RWPE2 (cell line): ENCODE data around the gene SOS1.
"Not testable (repeated sequence)": the region's sequence is repeated elsewhere in the genome, so short reads cannot be mapped to it uniquely, and the experiment has no call there.

Source experiments
- ATAC-seq: fragments of 200-7000 bp; cut with Tn5 transposase; 3 replicates; pipeline ENCODE4 v1.9.1; 2021; ENCODE audit warnings: low read depth
- DNase-seq: peaks from one replicate; pipeline ENCODE4 v3.0.0-alpha.2; 2020; ENCODE audit warnings: low spot score
- H3K27ac ChIP-seq: fragments of 450-650 bp; 2 replicates; pipeline ENCODE4 v1.5.1; 2017; ENCODE audit warnings: mild to moderate bottlenecking; ENCODE audit not compliant: poor library complexity, severe bottlenecking
- H3K27me3 ChIP-seq: fragments of 250-450 bp; sonication (Bioruptor Pico); 2 replicates; pipeline ENCODE4 v1.5.1; 2021; ENCODE audit warnings: mild to moderate bottlenecking, moderate library complexity; ENCODE audit not compliant: insufficient read depth, poor library complexity, severe bottlenecking
- H3K36me3 ChIP-seq: fragments of 250-450 bp; sonication (Bioruptor Pico); 2 replicates; pipeline ENCODE4 v1.5.1; 2020; ENCODE audit warnings: low read depth, mild to moderate bottlenecking, moderate library complexity
- H3K4me1 ChIP-seq: fragments of 250-450 bp; sonication (Bioruptor Pico); 2 replicates; pipeline ENCODE4 v1.5.1; 2021; ENCODE audit warnings: mild to moderate bottlenecking, moderate library complexity; ENCODE audit not compliant: insufficient read depth, poor library complexity, severe bottlenecking
- H3K4me3 ChIP-seq: fragments of 250-450 bp; sonication (Bioruptor Pico); 2 replicates; pipeline ENCODE4 v1.5.1; 2021; ENCODE audit warnings: mild to moderate bottlenecking, moderate library complexity; ENCODE audit not compliant: severe bottlenecking
- H3K9me3 ChIP-seq: fragments of 250-450 bp; sonication (Bioruptor Pico); 2 replicates; pipeline ENCODE4 v1.5.1; 2021; ENCODE audit warnings: mild to moderate bottlenecking, moderate library complexity; ENCODE audit not compliant: severe bottlenecking
- TF ChIP-seq, protein P1 (sequence below): fragments of 450-650 bp; IDR thresholded peaks from one replicate; pipeline ENCODE4 v1.5.1; 2017; ENCODE audit warnings: mild to moderate bottlenecking, moderate library complexity; ENCODE audit not compliant: poor library complexity, severe bottlenecking

The SOS1 gene

DNA sequence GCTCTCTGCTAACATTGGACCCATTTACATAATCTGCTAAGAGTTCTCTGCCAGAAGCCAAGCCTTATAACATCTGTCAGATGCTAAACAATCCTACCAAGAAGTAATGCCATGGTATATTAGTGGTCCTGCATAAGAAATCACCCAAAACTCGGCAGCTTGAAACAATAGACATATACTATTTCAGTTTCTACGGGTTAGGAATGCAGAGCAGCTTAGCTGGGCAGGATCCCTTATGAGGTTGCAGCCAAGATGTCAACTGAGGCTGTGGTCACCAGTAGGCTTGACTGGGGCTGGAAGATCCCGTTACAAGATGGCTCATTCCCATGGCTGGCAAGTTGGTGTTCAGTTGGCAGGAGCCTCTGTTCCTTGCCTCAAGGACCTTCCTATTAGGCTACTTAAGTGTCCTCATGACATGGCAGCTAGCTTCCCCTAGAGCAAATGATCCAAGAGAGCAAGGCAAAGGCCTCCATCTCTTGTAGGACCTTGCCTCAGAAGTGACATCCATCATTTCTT, 25.1 kb upstream of the SOS1 start:
- Histone ChIP-seq H3K4me1 (no peaks in the 10 kb centered on the region), H3K9me3 (no peaks in the 10 kb centered on the region), H3K27ac (no peak overlapping the region), H3K36me3 (no peaks in the 10 kb centered on the region), H3K4me3 (no peak overlapping the region), H3K27me3 (no peaks in the 10 kb centered on the region)
- ATAC-seq, result no peak
- TF ChIP-seq, protein P1, sequence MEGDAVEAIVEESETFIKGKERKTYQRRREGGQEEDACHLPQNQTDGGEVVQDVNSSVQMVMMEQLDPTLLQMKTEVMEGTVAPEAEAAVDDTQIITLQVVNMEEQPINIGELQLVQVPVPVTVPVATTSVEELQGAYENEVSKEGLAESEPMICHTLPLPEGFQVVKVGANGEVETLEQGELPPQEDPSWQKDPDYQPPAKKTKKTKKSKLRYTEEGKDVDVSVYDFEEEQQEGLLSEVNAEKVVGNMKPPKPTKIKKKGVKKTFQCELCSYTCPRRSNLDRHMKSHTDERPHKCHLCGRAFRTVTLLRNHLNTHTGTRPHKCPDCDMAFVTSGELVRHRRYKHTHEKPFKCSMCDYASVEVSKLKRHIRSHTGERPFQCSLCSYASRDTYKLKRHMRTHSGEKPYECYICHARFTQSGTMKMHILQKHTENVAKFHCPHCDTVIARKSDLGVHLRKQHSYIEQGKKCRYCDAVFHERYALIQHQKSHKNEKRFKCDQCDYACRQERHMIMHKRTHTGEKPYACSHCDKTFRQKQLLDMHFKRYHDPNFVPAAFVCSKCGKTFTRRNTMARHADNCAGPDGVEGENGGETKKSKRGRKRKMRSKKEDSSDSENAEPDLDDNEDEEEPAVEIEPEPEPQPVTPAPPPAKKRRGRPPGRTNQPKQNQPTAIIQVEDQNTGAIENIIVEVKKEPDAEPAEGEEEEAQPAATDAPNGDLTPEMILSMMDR, result no peak
- no peak for DNase-seq

DNA sequence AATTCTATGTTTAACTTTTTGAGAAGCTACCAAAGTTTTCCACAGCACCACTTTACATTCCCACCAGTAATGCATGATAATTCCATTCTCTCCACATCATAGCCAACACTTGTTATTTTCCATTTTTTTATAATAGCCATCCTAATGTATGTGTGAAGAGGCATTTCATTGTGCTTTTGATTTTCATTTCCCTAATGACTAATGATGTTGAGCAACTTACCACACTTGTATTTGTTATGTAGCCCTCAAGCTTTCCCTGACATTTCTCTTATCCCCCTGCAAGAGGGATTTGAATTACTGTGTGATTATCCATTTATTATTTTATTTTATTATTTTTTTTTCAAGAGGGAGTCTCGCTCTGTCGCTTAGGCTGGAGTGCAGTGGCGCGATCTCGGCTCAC, 23.6 kb upstream of the SOS1 start:
- TF ChIP-seq, protein P1, result no peak
- Histone ChIP-seq H3K27me3 (no peaks in the 10 kb centered on the region), H3K36me3 (no peaks in the 10 kb centered on the region), H3K4me3 (no peak overlapping the region), H3K9me3 (no peaks in the 10 kb centered on the region), H3K4me1 (peaks cover 3% of the 10 kb centered on the region), H3K27ac (no peak overlapping the region)
- ATAC-seq (no peak), DNase-seq (no peak)

DNA sequence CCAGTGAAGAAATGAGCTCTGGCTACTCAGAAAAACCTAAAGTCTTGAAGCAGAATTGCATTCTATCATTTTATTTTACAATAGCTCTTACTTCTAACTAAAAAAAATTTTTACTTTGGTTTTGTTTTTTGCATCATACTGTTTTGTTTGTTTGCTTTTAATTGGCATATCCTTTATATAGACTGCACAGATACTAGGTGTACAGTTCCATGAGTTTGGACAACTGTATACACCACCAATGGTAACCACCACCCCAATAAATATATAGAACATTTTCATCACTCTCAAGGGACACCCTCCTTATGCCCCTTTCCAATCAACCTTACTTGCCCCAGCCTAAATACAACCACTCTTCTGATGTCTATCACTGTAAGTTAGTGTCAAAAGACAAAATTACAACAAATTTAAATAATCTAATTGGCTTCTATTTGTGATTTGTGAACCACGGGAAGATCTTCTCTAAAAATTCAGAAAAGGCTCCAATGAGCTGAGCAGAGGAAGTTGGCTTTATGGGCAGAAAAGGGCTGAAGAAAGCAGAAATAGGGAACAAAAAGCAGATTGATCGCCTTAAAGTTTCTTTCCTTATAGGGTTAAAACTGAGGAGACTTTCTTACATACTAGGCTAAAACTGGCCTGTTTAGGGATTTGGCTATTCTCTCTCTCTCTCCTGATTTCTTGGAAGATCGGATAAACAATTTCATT, 22.2 kb upstream of the SOS1 start:
- DNase-seq (no peak), ATAC-seq (no peak)
- peaks cover 3% of the 10 kb centered on the region for H3K4me1 ChIP-seq
- H3K27ac ChIP-seq, result no peak overlapping the region
- no peaks in the 10 kb centered on the region for H3K9me3 ChIP-seq
- H3K27me3 ChIP-seq, result no peaks in the 10 kb centered on the region
- no peak overlapping the region for H3K4me3 ChIP-seq
- no peaks in the 10 kb centered on the region for H3K36me3 ChIP-seq
- TF ChIP-seq, protein P1, result no peak

DNA sequence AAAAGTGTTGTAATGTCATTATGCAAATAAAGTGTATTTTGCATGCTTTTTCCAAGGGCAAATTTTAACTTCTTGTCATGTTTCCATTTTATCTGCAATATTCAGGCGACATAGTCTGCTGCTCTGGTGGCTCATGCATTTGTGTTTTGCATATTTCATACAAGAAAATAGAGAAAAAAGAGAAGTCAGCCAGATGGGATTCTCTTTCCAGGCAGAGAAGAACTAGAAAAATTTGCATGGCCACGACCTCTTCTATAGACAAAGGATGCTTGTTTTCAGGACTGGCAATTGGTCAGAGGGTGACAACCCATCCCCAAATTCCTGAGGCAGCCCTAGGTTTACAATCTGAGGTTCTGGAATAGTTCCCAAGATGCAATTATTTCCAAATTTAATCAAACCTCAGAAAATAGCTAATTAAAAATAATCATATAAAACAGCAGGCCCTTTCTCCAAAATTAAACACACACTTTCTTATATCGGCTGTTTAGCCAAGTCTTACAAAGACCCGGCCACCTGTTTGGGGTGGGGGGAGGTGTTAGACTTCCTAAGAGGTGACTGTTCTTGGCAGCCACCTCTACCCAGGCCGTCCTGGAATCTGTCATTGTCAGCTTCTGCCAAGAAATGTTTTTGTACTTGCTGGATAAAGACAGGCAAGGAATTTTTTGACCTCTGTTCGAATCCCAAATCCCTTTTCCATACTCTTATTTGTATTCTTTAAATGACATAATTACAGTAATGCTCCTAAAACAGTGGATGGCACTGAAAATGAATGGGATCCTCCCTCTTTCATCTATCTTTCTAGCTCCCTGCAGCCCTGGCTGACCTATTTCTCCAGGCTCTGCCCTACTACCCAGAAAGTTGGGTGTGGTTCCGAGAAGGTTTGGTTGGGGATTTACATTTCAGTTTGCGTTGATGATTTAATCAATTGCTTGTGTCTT, 20.8 kb upstream of the SOS1 start:
- Histone ChIP-seq H3K27ac (no peak overlapping the region), H3K36me3 (no peaks in the 10 kb centered on the region), H3K4me3 (no peak overlapping the region), H3K9me3 (no peaks in the 10 kb centered on the region), H3K4me1 (peaks cover 3% of the 10 kb centered on the region), H3K27me3 (no peaks in the 10 kb centered on the region)
- DNase-seq, result no peak
- TF ChIP-seq, protein P1, result no peak
- ATAC-seq, result no peak

DNA sequence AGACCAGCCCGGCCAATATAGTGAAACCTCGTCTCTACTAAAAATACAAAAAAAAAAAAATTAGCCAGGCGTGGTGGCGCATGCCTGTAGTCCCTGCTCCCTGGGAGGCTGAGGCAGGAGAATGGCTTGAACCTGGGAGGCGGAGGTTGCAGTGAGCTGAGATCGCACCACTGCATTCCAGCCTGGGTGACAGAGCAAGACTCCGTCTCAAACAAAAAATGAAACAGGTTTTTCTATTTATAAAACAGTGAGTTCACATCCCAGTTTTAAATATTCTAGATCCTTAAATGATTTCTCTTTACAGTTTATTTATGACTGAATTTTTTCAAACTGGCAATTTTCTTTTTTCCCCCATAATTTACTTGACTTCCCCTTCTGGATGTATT, 20.1 kb upstream of the SOS1 start:
- not testable (repeated sequence) for ATAC-seq, H3K4me1 ChIP-seq, H3K4me3 ChIP-seq, H3K27ac ChIP-seq, H3K9me3 ChIP-seq, DNase-seq, H3K27me3 ChIP-seq, H3K36me3 ChIP-seq
